ENCODE results near the gene AMPH. TPM values are rescaled to one million over a fixed set of nuclear protein-coding genes. Genes with fewer than 3 reads are reported as not detected.

AMPH gene
- polyA plus RNA-seq, 1 donor (not counting 4 experiments of a cell fraction or from before 2014, with no cell fraction given) = not detected

DNA sequence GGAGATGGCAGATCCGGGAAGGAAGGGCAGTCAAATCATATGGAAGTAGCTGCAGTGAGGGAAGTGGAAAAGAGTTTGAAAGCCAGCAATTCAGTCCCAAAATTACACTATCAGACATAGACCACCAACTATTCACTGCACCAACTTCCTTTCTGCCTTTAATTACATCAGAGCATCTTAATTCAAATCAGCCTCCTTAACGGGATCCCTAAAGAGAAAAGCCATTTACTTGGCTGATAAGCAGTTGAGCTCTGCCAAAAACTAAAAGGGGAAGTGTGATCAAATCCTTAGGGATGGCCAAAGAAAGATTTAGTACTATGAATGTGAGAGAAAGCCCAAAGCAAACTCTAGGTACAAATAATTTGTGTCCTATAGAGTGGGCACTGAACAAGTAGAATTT, 110.4 kb downstream of the AMPH start:
- H3K79me2 ChIP-seq (ENCODE audit: control insufficient read depth, insufficient read depth, low read length) = no peaks in the 10 kb centered on the region
- no peaks in the 10 kb centered on the region for H3K4me1 ChIP-seq (ENCODE audit: control insufficient read depth, extremely low read depth, insufficient read depth, low read length)
- H3K9ac ChIP-seq (ENCODE audit: control insufficient read depth, extremely low read depth, insufficient read depth, low read length) = no peak overlapping the region
- H3K4me2 ChIP-seq (ENCODE audit: control insufficient read depth, extremely low read depth, insufficient read depth, low read depth, low read length) = no peak overlapping the region
- no peak overlapping the region for H2AFZ ChIP-seq (ENCODE audit: control insufficient read depth, low read length)
- no peaks in the 10 kb centered on the region for H3K9me1 ChIP-seq (ENCODE audit: control insufficient read depth, extremely low read depth, insufficient read depth, low read length)
- H3K36me3 ChIP-seq (ENCODE audit: control insufficient read depth in 2 of 2, extremely low read depth in 1 of 2, insufficient read depth in 2 of 2, low read length in 2 of 2) = no peaks in the 10 kb centered on the region
- TF ChIP-seq, protein P1, sequence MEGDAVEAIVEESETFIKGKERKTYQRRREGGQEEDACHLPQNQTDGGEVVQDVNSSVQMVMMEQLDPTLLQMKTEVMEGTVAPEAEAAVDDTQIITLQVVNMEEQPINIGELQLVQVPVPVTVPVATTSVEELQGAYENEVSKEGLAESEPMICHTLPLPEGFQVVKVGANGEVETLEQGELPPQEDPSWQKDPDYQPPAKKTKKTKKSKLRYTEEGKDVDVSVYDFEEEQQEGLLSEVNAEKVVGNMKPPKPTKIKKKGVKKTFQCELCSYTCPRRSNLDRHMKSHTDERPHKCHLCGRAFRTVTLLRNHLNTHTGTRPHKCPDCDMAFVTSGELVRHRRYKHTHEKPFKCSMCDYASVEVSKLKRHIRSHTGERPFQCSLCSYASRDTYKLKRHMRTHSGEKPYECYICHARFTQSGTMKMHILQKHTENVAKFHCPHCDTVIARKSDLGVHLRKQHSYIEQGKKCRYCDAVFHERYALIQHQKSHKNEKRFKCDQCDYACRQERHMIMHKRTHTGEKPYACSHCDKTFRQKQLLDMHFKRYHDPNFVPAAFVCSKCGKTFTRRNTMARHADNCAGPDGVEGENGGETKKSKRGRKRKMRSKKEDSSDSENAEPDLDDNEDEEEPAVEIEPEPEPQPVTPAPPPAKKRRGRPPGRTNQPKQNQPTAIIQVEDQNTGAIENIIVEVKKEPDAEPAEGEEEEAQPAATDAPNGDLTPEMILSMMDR (optimal IDR thresholded peaks at IDR 0.05 in 1 of 3, IDR thresholded peaks at IDR 0.05 in 1 of 3, conservative IDR thresholded peaks at IDR 0.05 in 1 of 3; ENCODE audit: extremely low read depth in 1 of 3, insufficient read depth in 2 of 3, low read length in 3 of 3) = no peak
- no peak for TF ChIP-seq EZH2 (IDR thresholded peaks at IDR 0.05; ENCODE audit: low read length)
- H3K4me3 ChIP-seq (ENCODE audit: control insufficient read depth in 2 of 3, extremely low read depth in 1 of 3, insufficient read depth in 2 of 3, low read depth in 1 of 3, low read length in 3 of 3) = no peak overlapping the region
- DNase-seq (ENCODE audit: low read depth, low spot score) (no peak), FAIRE-seq (no peak)
- no peaks in the 10 kb centered on the region for H4K20me1 ChIP-seq (ENCODE audit: control insufficient read depth, extremely low read depth, insufficient read depth, low read length)
- H3K9me3 ChIP-seq (ENCODE audit: control insufficient read depth, low read depth, low read length) = peaks cover 2% of the 10 kb centered on the region
- H3K27ac ChIP-seq (ENCODE audit: control insufficient read depth, insufficient read depth, low read length) = no peak overlapping the region
- H3K27me3 ChIP-seq (ENCODE audit: control insufficient read depth, extremely low read depth, insufficient read depth, low read length) = no peaks in the 10 kb centered on the region
- dilution Hi-C loops (cut with MboI; ENCODE audit: extremely low pct_ligation_motif_present, low sequenced_read_pairs) = no loop called here

DNA sequence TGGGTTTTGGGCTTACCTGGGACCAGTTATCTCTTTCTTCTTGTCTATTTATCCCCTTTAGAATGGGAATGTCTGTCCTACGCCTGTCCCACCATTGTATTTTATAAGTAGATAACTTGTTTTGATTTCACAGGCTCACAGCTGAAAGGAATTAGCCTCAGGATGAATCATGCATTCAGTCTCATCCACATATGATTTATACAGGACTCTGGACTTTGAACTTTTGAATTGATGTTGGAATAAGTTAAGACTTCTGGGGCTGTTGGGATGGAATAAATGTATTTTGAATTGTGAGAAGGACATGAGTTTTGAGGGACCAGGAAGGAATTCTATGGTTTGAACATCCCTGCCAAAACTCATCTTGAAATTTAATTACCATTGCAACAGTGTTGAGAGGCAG, 112.6 kb downstream of the AMPH start:
- H3K27ac ChIP-seq (ENCODE audit: control insufficient read depth, insufficient read depth, low read length) = no peak overlapping the region
- FAIRE-seq = no peak
- no peak overlapping the region for H3K9ac ChIP-seq (ENCODE audit: control insufficient read depth, extremely low read depth, insufficient read depth, low read length)
- no peak overlapping the region for H3K4me2 ChIP-seq (ENCODE audit: control insufficient read depth, extremely low read depth, insufficient read depth, low read depth, low read length)
- no peak overlapping the region for H2AFZ ChIP-seq (ENCODE audit: control insufficient read depth, low read length)
- H3K9me3 ChIP-seq (ENCODE audit: control insufficient read depth, low read depth, low read length) = peaks cover 2% of the 10 kb centered on the region
- DNase-seq (ENCODE audit: low read depth, low spot score) = no peak
- no peak overlapping the region for H3K4me3 ChIP-seq (ENCODE audit: control insufficient read depth in 2 of 3, extremely low read depth in 1 of 3, insufficient read depth in 2 of 3, low read depth in 1 of 3, low read length in 3 of 3)
- H3K36me3 ChIP-seq (ENCODE audit: control insufficient read depth in 2 of 2, extremely low read depth in 1 of 2, insufficient read depth in 2 of 2, low read length in 2 of 2) = no peaks in the 10 kb centered on the region
- dilution Hi-C loops (cut with MboI; ENCODE audit: extremely low pct_ligation_motif_present, low sequenced_read_pairs) = no loop called here
- no peaks in the 10 kb centered on the region for H3K27me3 ChIP-seq (ENCODE audit: control insufficient read depth, extremely low read depth, insufficient read depth, low read length)
- TF ChIP-seq, protein P1 (optimal IDR thresholded peaks at IDR 0.05 in 1 of 3, IDR thresholded peaks at IDR 0.05 in 1 of 3, conservative IDR thresholded peaks at IDR 0.05 in 1 of 3; ENCODE audit: extremely low read depth in 1 of 3, insufficient read depth in 2 of 3, low read length in 3 of 3) = no peak
- TF ChIP-seq EZH2 (IDR thresholded peaks at IDR 0.05; ENCODE audit: low read length) = no peak
- no peaks in the 10 kb centered on the region for H4K20me1 ChIP-seq (ENCODE audit: control insufficient read depth, extremely low read depth, insufficient read depth, low read length)
- no peaks in the 10 kb centered on the region for H3K4me1 ChIP-seq (ENCODE audit: control insufficient read depth, extremely low read depth, insufficient read depth, low read length)
- no peaks in the 10 kb centered on the region for H3K79me2 ChIP-seq (ENCODE audit: control insufficient read depth, insufficient read depth, low read length)
- H3K9me1 ChIP-seq (ENCODE audit: control insufficient read depth, extremely low read depth, insufficient read depth, low read length) = no peaks in the 10 kb centered on the region
